Parathyroid adenoma (tissue), 2 donors: ENCODE results near the gene FBXO41.

Source experiments
- H2AFZ ChIP-seq: fragments of 300-600 bp; sonication (generic); one replicate; pipeline ENCODE4 v1.7.0; 2017; ENCODE audit warnings: antibody characterized with exemption, mild to moderate bottlenecking
- H3K27ac ChIP-seq: fragments of 300-600 bp; sonication (generic); one replicate; pipeline ENCODE4 v1.7.0; 2017
- H3K27me3 ChIP-seq: fragments of 300-600 bp; sonication (generic); one replicate; pipeline ENCODE4 v1.7.0; 2017; ENCODE audit warnings: low read length; ENCODE audit not compliant: control insufficient read depth, insufficient read depth
- H3K36me3 ChIP-seq: fragments of 300-600 bp; sonication (generic); one replicate; pipeline ENCODE4 v1.7.0; 2017; ENCODE audit warnings: low read length; ENCODE audit not compliant: control insufficient read depth, insufficient read depth
- H3K4me1 ChIP-seq: fragments of 300-600 bp; sonication (generic); one replicate; pipeline ENCODE4 v1.7.0; 2017; ENCODE audit warnings: control low read depth
- H3K4me2 ChIP-seq: fragments of 300-600 bp; sonication (generic); one replicate; pipeline ENCODE4 v1.7.0; 2017; ENCODE audit warnings: low read length
- H3K4me3 ChIP-seq: fragments of 300-600 bp; sonication (generic); one replicate; pipeline ENCODE4 v1.7.0; 2017; ENCODE audit warnings: low read depth, low read length
- H3K79me2 ChIP-seq: fragments of 300-600 bp; sonication (generic); one replicate; pipeline ENCODE4 v1.7.0; 2017; ENCODE audit warnings: control low read depth
- H3K9ac ChIP-seq: fragments of 300-600 bp; sonication (generic); one replicate; pipeline ENCODE4 v1.7.0; 2017; ENCODE audit warnings: mild to moderate bottlenecking
- H3K9me3 ChIP-seq: fragments of 300-600 bp; sonication (generic); one replicate; pipeline ENCODE4 v1.7.0; 2017; ENCODE audit warnings: low read length; ENCODE audit not compliant: control insufficient read depth
- CTCF ChIP-seq: fragments of 300-600 bp; sonication (generic); IDR thresholded peaks from one replicate; pipeline ENCODE4 v1.7.0; 2017; ENCODE audit warnings: antibody characterized with exemption, mild to moderate bottlenecking
- donor health status: primary hyperparathyroidism.

FBXO41 gene

GRCh38 chr2:73210019-73210418, 74.3 kb downstream of the FBXO41 start:
- Histone ChIP-seq H3K79me2 (peaks cover 2% of the 10 kb centered on the region), H2AFZ (no peak overlapping the region), H3K4me1 (peaks cover 4% of the 10 kb centered on the region), H3K36me3 (no peaks in the 10 kb centered on the region), H3K27me3 (no peaks in the 10 kb centered on the region), H3K4me2 (no peak overlapping the region), H3K9me3 (no peaks in the 10 kb centered on the region), H3K4me3 (no peak overlapping the region), H3K27ac (no peak overlapping the region), H3K9ac (no peak overlapping the region)
- TF ChIP-seq CTCF = no peak

GRCh38 chr2:73208258-73208657, 76.0 kb downstream of the FBXO41 start:
- H3K27me3 ChIP-seq = peaks cover 2% of the 10 kb centered on the region
- H2AFZ ChIP-seq = no peak overlapping the region
- H3K4me3 ChIP-seq = no peak overlapping the region
- H3K9ac ChIP-seq = no peak overlapping the region
- no peak for TF ChIP-seq CTCF
- no peak overlapping the region for H3K4me2 ChIP-seq
- H3K27ac ChIP-seq = no peak overlapping the region
- no peaks in the 10 kb centered on the region for H3K79me2 ChIP-seq
- H3K4me1 ChIP-seq = no peaks in the 10 kb centered on the region
- H3K9me3 ChIP-seq = no peaks in the 10 kb centered on the region
- no peaks in the 10 kb centered on the region for H3K36me3 ChIP-seq

GRCh38 chr2:73205611-73206010, 78.7 kb downstream of the FBXO41 start:
- H3K9ac ChIP-seq = no peak overlapping the region
- no peak for TF ChIP-seq CTCF
- H3K27me3 ChIP-seq = peaks cover 8% of the 10 kb centered on the region
- no peak overlapping the region for H3K4me2 ChIP-seq
- H3K79me2 ChIP-seq = no peaks in the 10 kb centered on the region
- H3K36me3 ChIP-seq = no peaks in the 10 kb centered on the region
- no peak overlapping the region for H3K4me3 ChIP-seq
- no peaks in the 10 kb centered on the region for H3K4me1 ChIP-seq
- H3K27ac ChIP-seq = no peak overlapping the region
- H2AFZ ChIP-seq = no peak overlapping the region
- H3K9me3 ChIP-seq = no peaks in the 10 kb centered on the region
